ENCODE results near the gene ZDHHC19. TPM values are rescaled to one million over a fixed set of nuclear protein-coding genes. Genes with fewer than 3 reads are reported as not detected.

The ZDHHC19 gene
- total RNA-seq, 1 donor from 2014 or later, result not detected

DNA sequence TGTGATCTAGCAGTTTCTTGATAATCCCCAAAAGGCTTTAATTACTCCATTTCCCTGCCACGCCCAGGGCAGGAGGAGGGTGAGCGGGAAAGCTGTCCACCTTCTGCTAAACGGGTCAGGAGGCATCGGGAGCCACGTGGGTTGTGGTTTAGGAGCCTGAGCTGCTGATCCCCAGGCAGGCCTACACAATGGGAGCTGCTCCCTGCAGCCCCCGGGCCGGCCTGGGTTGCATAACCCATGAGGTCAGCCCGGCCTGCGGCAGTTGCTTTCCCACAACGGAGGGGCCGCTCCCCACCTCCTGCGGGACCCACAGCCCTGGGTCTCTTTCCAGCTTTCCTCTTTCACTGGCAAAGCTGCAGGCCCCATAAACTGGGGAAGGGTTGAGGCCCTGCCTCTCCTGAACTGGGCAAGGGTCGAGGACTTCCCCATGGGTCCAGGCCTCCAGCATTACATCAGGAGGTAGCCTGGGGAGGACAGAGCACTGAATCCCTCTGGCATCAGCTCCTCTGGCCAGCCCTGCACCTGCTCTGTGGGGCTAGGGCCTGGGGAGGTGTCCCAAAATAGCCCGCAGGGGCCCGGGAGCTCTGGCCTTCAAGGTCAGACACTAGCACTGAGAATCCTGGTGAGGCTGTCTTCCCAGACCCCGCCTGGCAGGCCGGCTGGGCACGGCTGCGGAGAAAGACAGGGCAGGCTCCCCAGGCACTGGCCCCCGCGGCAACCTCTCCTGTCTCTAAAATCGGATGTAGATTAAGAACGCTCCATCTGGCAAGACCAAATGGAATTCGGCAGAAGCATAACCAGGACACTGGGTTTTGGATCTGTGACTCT lies 47.3 kb downstream of the ZDHHC19 start:
- ATAC-seq (peak; percentile 80), DNase-seq (ENCODE audit: missing footprints) (peak; percentile 71)
- intact Hi-C loops (cut with DNase I), result no loop called here

DNA sequence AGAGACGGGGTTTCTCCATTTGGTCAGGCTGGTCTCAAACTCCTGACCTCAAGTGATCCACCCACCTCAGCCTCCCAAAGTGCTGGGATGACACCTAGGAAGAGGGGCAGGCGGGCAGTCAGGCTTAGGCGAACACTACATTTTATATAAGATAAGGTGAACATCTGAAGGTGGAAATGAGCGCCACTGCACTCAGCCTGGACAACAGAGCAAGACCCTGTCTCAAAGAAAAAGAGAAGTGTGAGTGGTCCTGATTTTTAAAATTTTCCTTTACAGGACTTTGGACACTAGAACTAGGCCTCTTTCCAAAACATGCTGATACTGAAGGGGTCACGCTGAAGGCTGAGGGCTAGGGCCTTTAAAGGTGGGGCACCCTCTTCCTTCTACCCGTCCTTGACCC lies 48.0 kb downstream of the ZDHHC19 start:
- no peak for DNase-seq (ENCODE audit: missing footprints)
- ATAC-seq, result no peak
- intact Hi-C loops (cut with DNase I), result no loop called here

DNA sequence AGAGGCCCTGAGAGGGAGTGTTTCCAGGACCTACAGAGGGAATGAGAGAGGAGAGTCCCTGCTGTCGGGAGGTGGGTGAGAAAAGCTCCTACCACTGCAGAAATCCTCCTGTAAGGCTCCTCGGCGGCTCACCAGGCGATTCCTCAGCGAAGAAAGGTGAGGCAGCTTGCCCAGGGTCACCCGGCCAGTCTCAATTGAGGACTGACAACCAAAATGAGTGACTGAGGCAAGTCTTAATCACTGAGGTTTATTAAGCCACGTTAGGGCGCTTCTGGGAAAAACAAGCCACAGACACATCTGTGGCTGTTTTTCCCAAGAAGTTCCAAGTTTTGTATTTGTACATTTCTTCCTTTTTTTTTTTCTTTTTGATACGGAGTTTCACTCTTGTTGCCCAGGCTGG lies 48.5 kb downstream of the ZDHHC19 start:
- DNase-seq (ENCODE audit: missing footprints), result no peak
- intact Hi-C loops (cut with DNase I), result no loop called here
- no peak for ATAC-seq

DNA sequence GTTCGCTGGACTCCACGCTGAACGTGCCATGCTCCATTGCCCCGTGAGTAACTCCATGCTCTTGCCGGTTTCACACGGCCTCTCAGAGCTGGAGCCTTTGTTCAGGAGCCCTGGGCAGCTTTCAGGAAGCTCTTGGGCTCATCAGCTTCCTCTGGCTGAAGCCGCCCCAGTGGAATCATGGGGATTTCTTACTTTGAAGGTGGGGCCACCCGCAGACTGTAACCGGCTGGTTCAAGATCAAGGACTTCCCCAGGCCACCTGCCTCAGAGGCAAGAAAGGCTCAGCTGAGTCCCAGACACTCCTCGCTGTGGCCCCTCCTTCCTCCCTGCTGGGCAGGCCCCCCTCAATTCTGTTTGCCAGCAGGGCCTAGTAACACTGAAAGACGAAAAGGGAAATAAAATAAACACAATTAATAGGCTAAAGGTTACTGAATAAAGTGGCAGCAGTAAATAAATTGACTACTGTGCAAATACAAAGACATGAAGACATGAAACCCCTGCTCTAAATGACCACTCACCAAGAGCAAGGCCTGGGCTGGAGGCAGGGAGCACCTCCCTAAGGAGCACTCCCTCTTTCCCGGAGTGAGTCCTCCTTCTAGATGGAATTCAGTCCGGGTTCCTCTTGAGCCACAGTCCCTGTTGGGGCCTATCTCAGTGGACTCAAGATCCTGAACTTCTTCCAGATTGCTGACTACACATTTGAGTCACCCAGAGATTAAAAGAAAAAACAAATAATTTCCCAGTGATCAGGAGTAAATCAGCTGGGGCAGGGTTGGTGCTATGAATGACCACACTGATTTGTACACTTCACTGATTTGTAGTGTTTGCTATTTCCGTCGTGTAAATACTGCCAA lies 51.0 kb downstream of the ZDHHC19 start:
- peak; percentile 17 for ATAC-seq
- intact Hi-C loops (cut with DNase I), result no loop called here
- DNase-seq (ENCODE audit: missing footprints), result no peak

DNA sequence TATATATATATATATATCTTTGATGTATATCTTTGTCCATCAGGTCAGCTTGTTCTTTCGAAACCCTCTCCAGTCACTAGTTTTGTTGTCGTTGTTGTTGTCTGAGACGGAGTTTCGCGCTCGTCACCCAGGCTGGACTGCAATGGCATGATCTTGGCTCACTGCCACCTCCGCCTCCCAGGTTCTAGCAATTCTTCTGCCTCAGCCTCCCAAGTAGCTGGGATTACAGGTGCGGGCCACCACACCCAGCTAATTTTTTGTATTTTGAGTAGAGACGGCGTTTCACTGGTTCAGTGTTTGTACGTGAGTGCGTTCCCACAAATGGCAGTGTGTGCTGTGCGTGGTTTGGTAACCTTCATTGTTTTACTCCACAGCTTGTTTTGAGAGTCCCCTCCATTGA lies 51.7 kb downstream of the ZDHHC19 start:
- DNase-seq (ENCODE audit: missing footprints) (no peak), ATAC-seq (no peak)
- intact Hi-C loops (cut with DNase I), result no loop called here

DNA sequence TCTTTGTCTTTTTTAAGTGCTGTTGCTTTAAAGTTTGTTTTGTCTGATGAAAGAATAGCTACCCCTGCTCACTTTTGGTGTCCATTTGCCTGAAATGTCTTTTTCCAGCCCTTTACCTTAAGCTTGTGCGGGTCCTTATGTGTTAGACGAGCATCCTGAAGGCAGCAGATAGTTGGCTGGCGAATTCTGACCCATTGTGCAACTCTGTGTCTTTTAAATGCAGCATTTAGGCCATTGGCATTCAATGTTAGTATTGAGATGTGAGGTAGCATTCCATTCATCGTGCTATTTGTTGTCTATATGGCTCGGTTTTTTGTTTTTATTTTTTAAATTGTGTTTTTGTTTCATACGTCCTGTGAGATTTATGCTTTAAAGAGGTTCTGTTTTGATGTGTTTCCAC lies 55.0 kb downstream of the ZDHHC19 start:
- intact Hi-C loops (cut with DNase I), result no loop called here
- ATAC-seq, result no peak
- DNase-seq (ENCODE audit: missing footprints), result no peak

DNA sequence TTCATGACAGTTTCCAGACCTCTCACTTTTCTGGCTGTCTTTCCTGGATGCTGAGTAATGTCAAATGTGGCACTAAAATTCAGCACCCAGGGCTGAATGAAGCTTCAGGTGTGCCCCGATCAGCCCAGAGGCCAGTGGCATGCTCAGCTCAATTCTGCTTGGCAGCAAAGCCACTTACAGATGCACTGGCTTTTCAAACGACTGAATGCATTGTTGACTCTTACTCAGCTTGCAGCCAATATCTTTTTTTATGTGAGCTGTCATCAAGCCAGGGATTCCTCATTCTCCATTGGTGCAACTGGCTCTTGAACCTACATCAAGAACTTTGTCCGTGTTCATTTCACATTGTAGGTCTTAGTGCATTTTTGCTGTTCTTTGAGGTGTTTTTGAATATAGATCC lies 60.7 kb downstream of the ZDHHC19 start:
- ATAC-seq, result no peak
- DNase-seq (ENCODE audit: missing footprints), result no peak
- intact Hi-C loops (cut with DNase I), result no loop called here

DNA sequence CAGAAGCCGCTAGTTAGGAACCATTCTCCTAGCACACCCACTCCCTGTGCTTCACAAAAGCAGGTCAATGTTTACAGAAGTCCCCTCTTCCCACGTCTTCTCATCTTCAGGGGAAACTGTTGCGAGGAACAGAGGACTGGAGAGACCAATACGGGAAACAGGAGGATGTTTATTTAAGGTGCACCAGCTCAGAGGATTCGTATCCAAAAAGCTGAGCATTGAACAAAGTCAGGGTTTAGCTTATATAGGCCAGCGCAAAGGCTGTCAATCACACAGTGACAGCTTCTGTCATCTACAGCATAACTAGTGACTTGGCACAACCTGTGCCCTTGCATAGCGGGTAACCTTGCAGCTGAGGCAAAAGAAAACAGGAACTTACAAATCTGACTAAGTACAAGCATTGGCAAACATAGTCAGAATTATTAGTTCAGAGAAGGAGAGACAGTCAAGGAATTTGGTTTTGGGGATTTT lies 61.3 kb downstream of the ZDHHC19 start:
- DNase-seq (ENCODE audit: missing footprints), result no peak
- intact Hi-C loops (cut with DNase I), result no loop called here
- no peak for ATAC-seq

DNA sequence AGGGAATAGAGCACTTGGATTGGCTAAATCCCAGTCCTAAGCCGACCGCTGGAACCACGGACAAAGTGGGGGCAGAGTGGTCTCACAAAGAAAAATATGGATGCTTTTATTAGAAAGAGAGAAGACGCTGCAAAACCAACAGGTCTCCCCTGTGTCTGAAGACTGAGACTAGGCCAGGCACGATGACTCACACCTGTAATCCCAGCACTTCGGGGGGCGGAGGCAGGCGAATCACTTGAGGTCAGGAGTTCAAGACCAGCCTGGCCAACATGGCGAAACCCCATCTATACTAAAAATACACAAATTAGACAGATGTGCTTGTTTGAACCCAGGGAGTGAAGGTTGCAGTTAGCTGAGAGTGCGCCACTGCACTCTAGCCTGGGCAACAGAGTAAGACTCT lies 61.8 kb downstream of the ZDHHC19 start:
- intact Hi-C loops (cut with DNase I), result no loop called here
- DNase-seq (ENCODE audit: missing footprints), result no peak

More for the DNA sequence above, 61.8 kb downstream of the ZDHHC19 start:
- ATAC-seq, result no peak

Other genes starting within 250 kb of the ZDHHC19 start
- 91.8 TPM for gene TFRC, start 129.3 kb downstream of the ZDHHC19 start, total RNA-seq
- 0.60 TPM for gene SLC51A, start 5.1 kb upstream of the ZDHHC19 start, total RNA-seq
- gene PCYT1A, start 76.3 kb upstream of the ZDHHC19 start, total RNA-seq, result 103 TPM
- gene DYNLT2B, start 106.8 kb upstream of the ZDHHC19 start, total RNA-seq, result 2.9 TPM
- gene TM4SF19, start 127.0 kb upstream of the ZDHHC19 start, total RNA-seq, result not detected
- 31.1 TPM for gene UBXN7, start 221.0 kb upstream of the ZDHHC19 start, total RNA-seq